Measurements from ENCODE around the gene LIMA1.
"Not testable (repeated sequence)": the region's sequence is repeated elsewhere in the genome, so short reads cannot be mapped to it uniquely, and the experiment has no call there.

LIMA1 gene

GRCh38 chr12:50157259-50157658 lies 126.1 kb downstream of the LIMA1 start:
- peaks cover 46% of the 10 kb centered on the region for H3K79me2 ChIP-seq (ENCODE audit: control insufficient read depth, low read length)

GRCh38 chr12:50156641-50157040 lies 126.7 kb downstream of the LIMA1 start:
- H3K27me3 ChIP-seq (ENCODE audit: control insufficient read depth, low read length) = no peaks in the 10 kb centered on the region
- no peaks in the 10 kb centered on the region for H3K9me2 ChIP-seq (replicated peaks; ENCODE audit: control insufficient read depth, low read length)
- peaks cover 46% of the 10 kb centered on the region for H3K79me2 ChIP-seq (ENCODE audit: control insufficient read depth, low read length)
- H3K9me3 ChIP-seq (ENCODE audit: control insufficient read depth, insufficient read depth, low read length) = no peaks in the 10 kb centered on the region
- no peak overlapping the region for H3K27ac ChIP-seq (ENCODE audit: low read depth, low read length)
- TF ChIP-seq EZH2phosphoT487 (IDR thresholded peaks at IDR 0.05; ENCODE audit: borderline replicate concordance, low read length) (no peak), CTCF (IDR thresholded peaks at IDR 0.05; ENCODE audit: low read depth, low read length, poor library complexity, severe bottlenecking) (no peak)
- no peaks in the 10 kb centered on the region for H3K4me1 ChIP-seq (ENCODE audit: control insufficient read depth, low read length)
- no peak overlapping the region for H3K4me3 ChIP-seq (ENCODE audit: low read length)
- no peak overlapping the region for H3K4me2 ChIP-seq (ENCODE audit: low read length)
- no peaks in the 10 kb centered on the region for H3K36me3 ChIP-seq (ENCODE audit: control insufficient read depth, low read length)
- H4K20me1 ChIP-seq (ENCODE audit: control insufficient read depth, insufficient read depth, low read depth, low read length) = no peaks in the 10 kb centered on the region
- peaks cover 4% of the 10 kb centered on the region; the same call in 1 of the 2 replicates for H3F3A ChIP-seq (ENCODE audit: control insufficient read depth, insufficient read depth)

More at GRCh38 chr12:50157259-50157658, 126.1 kb downstream of the LIMA1 start:
- Histone ChIP-seq H3K4me2 (ENCODE audit: low read length) (no peak overlapping the region), H3K27me3 (ENCODE audit: control insufficient read depth, low read length) (no peaks in the 10 kb centered on the region), H4K20me1 (ENCODE audit: control insufficient read depth, insufficient read depth, low read depth, low read length) (no peaks in the 10 kb centered on the region), H3K9me2 (replicated peaks; ENCODE audit: control insufficient read depth, low read length) (no peaks in the 10 kb centered on the region), H3K9me3 (ENCODE audit: control insufficient read depth, insufficient read depth, low read length) (no peaks in the 10 kb centered on the region), H3K36me3 (ENCODE audit: control insufficient read depth, low read length) (no peaks in the 10 kb centered on the region), H3F3A (ENCODE audit: control insufficient read depth, insufficient read depth) (peaks cover 4% of the 10 kb centered on the region; the same call in 1 of the 2 replicates), H3K4me3 (ENCODE audit: low read length) (no peak overlapping the region), H3K4me1 (ENCODE audit: control insufficient read depth, low read length) (no peaks in the 10 kb centered on the region), H3K27ac (ENCODE audit: low read depth, low read length) (no peak overlapping the region)
- TF ChIP-seq CTCF (IDR thresholded peaks at IDR 0.05; ENCODE audit: low read depth, low read length, poor library complexity, severe bottlenecking) (no peak), EZH2phosphoT487 (IDR thresholded peaks at IDR 0.05; ENCODE audit: borderline replicate concordance, low read length) (no peak)

DNA sequence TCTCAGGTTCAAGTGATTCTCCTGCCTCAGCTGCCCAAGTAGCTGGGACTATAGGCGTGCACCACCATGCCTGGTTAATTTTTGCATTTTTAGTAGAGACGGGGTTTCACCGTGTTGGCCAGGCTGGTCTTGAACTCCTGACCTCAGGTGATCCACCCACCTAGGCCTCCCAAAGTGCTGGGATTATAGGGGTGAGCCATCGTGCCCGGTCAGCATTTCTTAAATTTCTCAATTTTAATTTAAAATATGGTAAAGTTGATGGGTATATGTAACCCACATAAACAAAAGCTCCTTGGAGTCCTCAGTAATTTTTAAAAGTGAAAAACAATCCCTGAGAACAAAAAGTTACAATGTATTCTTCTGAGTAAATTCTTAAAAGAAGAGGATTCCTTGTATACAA lies 128.4 kb downstream of the LIMA1 start:
- not testable (repeated sequence) for H3K27ac ChIP-seq (ENCODE audit: low read depth, low read length); H3K4me1 ChIP-seq (ENCODE audit: control insufficient read depth, low read length); H3K36me3 ChIP-seq (ENCODE audit: control insufficient read depth, low read length); H3K27me3 ChIP-seq (ENCODE audit: control insufficient read depth, low read length); H3K9me2 ChIP-seq (replicated peaks; ENCODE audit: control insufficient read depth, low read length); H3K9me3 ChIP-seq (ENCODE audit: control insufficient read depth, insufficient read depth, low read length); H3F3A ChIP-seq (ENCODE audit: control insufficient read depth, insufficient read depth); H3K4me3 ChIP-seq (ENCODE audit: low read length); H4K20me1 ChIP-seq (ENCODE audit: control insufficient read depth, insufficient read depth, low read depth, low read length); H3K4me2 ChIP-seq (ENCODE audit: low read length)
- peaks cover 41% of the 10 kb centered on the region for H3K79me2 ChIP-seq (ENCODE audit: control insufficient read depth, low read length)

DNA sequence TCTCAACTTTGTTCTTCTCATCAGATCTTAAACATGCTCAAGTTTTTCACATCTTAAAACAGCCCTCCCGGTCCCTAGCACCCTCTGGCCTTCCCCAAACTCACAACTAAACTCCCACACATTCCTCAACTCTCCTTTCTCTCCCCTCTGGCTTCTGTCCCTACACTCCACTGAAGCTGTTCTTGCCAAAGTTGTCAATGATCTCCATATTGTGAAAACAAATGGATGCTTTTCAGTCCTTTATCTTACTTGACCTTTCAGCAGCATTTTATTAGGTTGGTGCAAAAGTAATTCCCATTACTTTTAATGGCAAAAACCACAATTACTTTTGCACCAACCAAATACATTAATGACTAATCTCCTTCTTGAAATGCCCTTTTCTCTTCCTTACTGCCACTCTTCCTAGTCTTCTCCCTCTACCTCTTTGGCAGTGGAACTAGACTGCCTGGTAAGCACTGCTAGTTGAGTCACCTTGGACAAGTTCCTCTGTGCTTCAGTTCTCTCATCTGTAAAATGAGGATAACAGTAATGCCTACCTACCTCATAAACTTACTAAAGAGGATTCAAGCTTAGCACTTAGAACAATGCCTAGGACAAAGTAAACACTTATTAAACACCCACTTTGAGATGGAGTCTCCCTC lies 132.2 kb downstream of the LIMA1 start:
- Histone ChIP-seq H3K79me2 (ENCODE audit: control insufficient read depth, low read length) (peaks cover 20% of the 10 kb centered on the region), H3K27me3 (ENCODE audit: control insufficient read depth, low read length) (no peaks in the 10 kb centered on the region), H3F3A (ENCODE audit: control insufficient read depth, insufficient read depth) (no peaks in the 10 kb centered on the region), H3K36me3 (ENCODE audit: control insufficient read depth, low read length) (no peaks in the 10 kb centered on the region), H4K20me1 (ENCODE audit: control insufficient read depth, insufficient read depth, low read depth, low read length) (no peaks in the 10 kb centered on the region), H3K4me3 (ENCODE audit: low read length) (no peak overlapping the region), H3K27ac (ENCODE audit: low read depth, low read length) (no peak overlapping the region), H3K9me3 (ENCODE audit: control insufficient read depth, insufficient read depth, low read length) (no peaks in the 10 kb centered on the region), H3K4me2 (ENCODE audit: low read length) (no peak overlapping the region), H3K4me1 (ENCODE audit: control insufficient read depth, low read length) (no peaks in the 10 kb centered on the region), H3K9me2 (replicated peaks; ENCODE audit: control insufficient read depth, low read length) (no peaks in the 10 kb centered on the region)
- TF ChIP-seq EZH2phosphoT487 (IDR thresholded peaks at IDR 0.05; ENCODE audit: borderline replicate concordance, low read length) (no peak), CTCF (IDR thresholded peaks at IDR 0.05; ENCODE audit: low read depth, low read length, poor library complexity, severe bottlenecking) (no peak)
